ENCODE results near the gene LRTM2. TPM values are rescaled to one million over a fixed set of nuclear protein-coding genes. Genes with fewer than 3 reads are reported as not detected.

The LRTM2 gene
- total RNA-seq, 1 donor from 2014 or later: not detected

DNA sequence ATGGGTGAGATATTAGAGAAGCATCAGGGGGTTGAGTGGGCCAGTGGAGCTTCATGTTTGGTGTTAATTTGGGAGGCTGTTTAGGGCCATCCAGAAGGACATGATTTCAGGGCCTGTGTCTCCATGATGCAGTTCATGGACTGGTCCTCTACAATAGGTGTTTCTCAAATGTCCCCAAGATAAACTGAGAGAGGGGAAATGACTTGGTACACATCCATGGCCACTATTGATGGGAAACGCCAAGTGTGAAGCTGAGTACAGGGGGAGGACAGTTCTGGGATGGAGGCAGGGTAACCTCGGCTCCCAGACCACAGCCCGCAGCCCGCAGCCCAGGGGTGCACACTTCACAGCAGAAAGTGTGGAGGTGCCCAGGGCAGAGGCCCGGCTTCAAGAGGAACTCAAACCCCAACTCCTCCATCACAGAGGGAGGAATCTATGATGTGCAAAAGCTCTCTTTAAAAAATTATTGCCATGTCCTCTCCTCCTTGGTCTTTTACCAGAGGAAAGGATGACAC lies 64.8 kb downstream of the LRTM2 start:
- no peak for ATAC-seq (ENCODE audit: poor library complexity)
- DNase-seq: no peak
- intact Hi-C loops (cut with DNase I): no loop called here

DNA sequence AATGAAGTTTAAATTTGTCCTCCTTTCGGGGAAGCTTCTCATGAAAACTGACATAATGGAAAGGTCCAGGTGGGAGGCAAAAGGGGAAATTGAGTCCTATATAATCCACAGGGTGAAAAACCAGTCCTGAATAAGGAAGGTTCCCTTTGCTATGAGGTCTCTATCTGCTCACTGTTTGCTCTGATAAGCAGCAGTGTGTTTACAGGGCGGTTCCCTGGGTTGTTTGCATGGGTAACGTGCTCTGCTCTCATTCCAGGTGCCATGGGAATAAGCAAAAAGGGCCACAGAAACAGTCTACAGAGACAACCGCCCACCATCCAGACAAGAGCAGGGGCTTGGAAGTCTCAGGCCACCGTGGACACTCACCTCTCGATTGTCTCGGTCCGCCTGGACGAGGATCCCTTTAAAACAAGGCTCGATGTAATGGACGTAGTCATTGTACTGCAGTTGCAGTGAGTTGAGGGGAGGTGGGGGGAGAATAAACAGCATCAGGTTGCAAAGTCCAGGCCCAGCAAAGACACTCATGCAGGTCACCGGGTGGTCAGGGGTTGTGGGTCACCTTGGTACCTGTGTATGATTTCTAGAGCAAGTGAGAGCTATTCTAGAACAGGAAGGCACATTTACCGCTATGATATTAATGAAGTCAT lies 65.4 kb downstream of the LRTM2 start:
- intact Hi-C loops (cut with DNase I): no loop called here
- DNase-seq (no peak), ATAC-seq (ENCODE audit: poor library complexity) (no peak)

Other genes starting within 250 kb of the LRTM2 start
- gene FBXL14, start 226.0 kb upstream of the LRTM2 start, total RNA-seq: 7.0 TPM
- 3.2 TPM for gene WNT5B, start 191.3 kb upstream of the LRTM2 start, total RNA-seq
- gene ADIPOR2, start 129.5 kb upstream of the LRTM2 start, total RNA-seq: 30.8 TPM
- 1.0 TPM for gene CACNA2D4, start 98.1 kb downstream of the LRTM2 start, total RNA-seq
- gene DCP1B, start 183.9 kb downstream of the LRTM2 start, total RNA-seq: 1.6 TPM
- gene CACNA1C, start 232.4 kb downstream of the LRTM2 start, total RNA-seq: 151 TPM